GM12891 (cell line): Measurements from ENCODE around the gene EIF5A.

Source experiments
- POLR2A ChIP-seq: IDR thresholded peaks from 2 replicates; pipeline ENCODE4 v1.6.1; 2011; ENCODE audit warnings: low read depth, low read length, control low read depth
- POLR2AphosphoS5 ChIP-seq: IDR thresholded peaks from 2 replicates; pipeline ENCODE4 v1.6.1; 2011; ENCODE audit warnings: low read depth, low read length, control low read depth
- SPI1 ChIP-seq: IDR thresholded peaks from 2 replicates; pipeline ENCODE4 v1.6.1; 2011; ENCODE audit warnings: low read depth, low read length, control low read depth
- TAF1 ChIP-seq: IDR thresholded peaks from 2 replicates; pipeline ENCODE4 v1.6.1; 2011; ENCODE audit warnings: low read depth, low read length, control low read depth

- TF ChIP-seq SPI1 (no peak), POLR2A (no peak), TAF1 (no peak), POLR2AphosphoS5 (no peak)
Observed at GRCh38 chr17:7293159-7293558, 14.3 kb upstream of the EIF5A start.
